OCI-LY7 (cell line): ENCODE results near the gene DHRS7C.
A peak's percentile ranks its signal among the peaks of the same experiment; 100 is the strongest.

Source experiments
- CTCF ChIP-seq: fragments of 200-600 bp; sonication (generic); conservative IDR thresholded peaks from 2 replicates; pipeline ENCODE4 v1.5.1; 2014; ENCODE audit warnings: mild to moderate bottlenecking, antibody characterized with exemption, low read length, moderate library complexity, mixed read lengths
- EZH2phosphoT487 ChIP-seq: fragments of 200-600 bp; sonication (generic); IDR thresholded peaks from 2 replicates; pipeline ENCODE4 v1.6.1; 2018; ENCODE audit warnings: low read depth, borderline replicate concordance, mild to moderate bottlenecking, mixed run types, antibody characterized with exemption, low read length, moderate library complexity, mixed read lengths

- TF ChIP-seq CTCF (peak; percentile 72), EZH2phosphoT487 (no peak)
These were observed 22.9 kb downstream of the DHRS7C start for GRCh38 chr17:9768381-9768934.
